AG08396 (cell line): ENCODE data around the gene CORO7.

Source experiments
- DNase-seq: peaks from one replicate; pipeline ENCODE4 v3.0.0; 2012; ENCODE audit warnings: low spot score, mixed read lengths

CORO7 gene

DNA sequence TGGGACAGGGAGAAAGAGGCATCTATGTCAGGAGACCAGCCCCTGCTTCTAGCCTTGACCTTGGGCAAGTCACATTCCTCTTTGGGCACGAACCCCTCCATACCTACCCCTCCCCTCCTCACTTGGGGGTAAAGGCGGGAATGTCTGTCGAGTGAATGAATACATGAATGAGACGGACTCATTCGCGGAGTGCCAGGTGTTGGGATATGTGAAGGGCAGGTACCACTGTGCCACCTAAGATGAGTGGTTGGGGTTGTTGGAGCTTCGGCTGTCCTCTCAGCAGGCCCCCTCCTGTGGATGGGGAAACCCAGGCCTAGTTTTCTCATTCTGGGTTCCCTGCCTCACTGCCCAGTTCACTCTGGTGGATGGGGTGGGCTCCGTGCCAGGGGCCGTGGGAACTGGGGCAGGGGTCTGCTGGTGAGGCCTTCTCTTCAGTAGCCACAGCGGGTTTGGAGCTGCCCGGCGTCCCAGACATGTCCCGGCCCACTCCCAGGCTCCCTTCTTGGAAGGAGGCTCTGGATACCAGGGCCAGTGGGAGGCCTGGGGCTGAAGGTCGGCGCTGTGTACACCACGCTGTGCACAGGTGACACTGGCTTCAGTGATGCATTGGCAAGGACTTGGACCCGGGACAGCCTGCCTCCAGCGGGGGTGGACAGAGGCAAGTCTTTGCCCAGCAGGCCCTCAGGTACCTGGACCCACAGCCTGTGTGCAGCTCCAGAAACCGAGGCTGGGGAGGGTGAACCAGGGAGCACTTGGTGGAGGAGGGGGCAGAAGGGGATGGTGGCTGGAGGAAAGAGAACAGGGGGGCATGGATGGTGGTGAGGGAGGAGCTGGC, 94.9 kb downstream of the CORO7 start:
- no peak for DNase-seq

DNA sequence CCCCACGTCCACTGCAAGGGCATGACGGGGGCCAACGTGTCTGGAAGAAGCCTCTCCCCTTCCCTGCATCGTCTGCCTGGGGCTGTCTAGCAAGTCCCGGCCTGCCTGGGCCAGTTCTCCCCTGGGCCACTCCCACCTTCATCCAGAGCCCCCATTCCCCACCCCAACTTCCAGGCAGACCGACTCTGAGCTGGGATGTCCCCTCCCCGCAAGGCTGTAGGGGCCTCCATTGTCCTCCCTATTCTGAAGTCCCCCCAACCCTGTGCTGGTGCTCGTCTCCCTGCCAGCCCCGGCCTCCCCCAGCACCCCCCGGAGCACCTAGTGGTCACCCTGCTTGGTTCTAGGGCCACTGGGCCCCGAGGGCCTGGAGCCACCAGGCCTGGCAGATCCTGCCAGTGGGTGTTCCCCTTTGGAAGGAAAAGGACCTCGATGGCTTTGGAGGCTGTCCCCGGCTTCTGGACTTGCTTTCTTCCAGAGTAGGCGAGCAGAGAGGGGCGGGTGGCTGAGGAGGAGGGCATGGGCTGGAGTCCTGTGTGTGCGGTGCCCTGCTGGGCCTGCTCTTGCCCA, 95.7 kb downstream of the CORO7 start:
- DNase-seq: no peak

DNA sequence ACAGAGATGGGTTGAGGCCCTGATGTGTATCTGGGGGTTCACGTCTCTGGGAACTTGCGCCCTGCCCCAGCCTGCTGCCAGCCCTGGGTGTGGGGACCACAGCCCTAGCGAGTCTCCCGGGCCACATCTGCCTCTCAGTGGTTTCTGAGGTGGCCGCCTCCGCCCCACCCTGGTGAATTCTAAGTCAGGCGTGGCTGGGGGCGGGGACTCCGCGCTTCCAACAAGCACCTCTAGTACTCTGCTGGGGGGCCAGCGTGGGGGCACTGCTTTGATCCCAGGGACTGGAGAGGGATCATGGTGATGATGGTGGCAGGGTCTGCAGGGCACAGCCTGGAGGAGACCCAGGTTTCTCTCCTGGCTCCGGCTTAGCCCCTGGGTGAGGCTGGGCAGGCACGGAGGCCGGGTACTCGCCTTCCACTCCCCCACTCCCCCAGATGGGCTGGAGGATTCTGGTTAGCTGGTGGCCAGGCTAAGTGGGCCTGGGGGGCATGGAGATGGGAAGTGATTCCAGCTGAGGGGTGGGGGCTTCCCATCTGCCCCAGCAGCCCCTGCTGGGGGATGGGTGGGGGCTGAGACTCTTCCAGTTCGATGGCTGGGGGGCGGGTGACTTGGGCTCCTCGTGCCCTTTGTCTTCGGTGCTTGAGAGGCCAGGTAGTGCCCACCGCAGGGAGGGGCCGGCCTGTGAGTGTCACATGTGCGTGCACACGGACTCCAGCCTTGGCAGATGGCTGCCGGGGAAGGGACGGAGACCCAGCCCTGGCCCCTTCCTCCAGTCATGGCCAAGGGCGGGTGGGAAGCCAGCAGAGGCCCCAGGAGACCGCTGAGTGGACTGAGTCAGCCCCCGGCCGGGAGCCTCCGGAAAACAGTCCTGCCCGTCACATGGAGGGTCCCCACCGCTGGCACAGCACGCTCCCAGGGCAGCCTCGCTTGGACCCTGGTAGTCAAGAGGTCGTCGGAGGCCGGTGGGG, 96.7 kb downstream of the CORO7 start:
- DNase-seq: no peak

DNA sequence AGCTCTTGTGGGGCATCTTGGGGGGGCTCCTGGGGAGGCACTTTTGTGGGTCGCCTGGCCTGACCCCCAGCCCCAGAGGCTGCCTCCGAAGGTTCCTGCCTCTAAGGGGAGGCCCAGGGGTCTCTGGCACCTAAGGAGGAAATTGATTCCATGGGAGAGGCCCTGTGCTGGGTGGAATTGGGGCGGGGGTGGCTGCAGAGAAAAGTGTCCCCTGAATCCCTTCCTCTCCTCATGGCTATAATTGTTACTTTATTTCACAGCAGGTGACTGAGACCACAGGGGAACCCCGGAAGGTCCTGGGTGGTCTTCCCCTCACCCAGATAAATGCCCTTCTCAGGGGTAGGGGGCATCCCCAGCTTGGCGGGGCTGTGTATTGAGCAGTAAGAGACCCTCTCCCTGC, 97.4 kb downstream of the CORO7 start:
- DNase-seq: no peak

DNA sequence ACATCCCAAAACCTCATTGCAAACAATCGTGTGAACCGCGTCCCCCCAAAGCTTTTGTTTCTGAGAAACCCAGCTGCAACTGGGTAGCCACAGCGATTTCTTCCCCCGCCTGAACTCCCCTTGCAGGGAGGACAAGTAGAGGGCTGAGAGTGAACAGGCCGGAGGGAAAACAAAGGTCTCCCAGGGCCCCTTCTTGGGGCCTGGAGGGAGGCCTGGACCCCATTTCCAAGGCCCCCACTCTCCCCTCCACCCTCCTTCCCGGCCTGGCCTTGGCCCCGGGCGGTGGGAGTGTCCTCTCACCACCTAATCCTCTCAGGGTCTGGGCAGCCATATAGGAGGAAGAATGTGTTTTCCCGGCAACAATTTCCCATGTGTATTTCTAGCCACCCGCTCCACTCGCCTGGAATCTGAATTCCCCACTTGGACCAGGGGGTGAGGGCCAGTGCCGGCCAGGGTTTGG, 97.9 kb downstream of the CORO7 start:
- DNase-seq: no peak

DNA sequence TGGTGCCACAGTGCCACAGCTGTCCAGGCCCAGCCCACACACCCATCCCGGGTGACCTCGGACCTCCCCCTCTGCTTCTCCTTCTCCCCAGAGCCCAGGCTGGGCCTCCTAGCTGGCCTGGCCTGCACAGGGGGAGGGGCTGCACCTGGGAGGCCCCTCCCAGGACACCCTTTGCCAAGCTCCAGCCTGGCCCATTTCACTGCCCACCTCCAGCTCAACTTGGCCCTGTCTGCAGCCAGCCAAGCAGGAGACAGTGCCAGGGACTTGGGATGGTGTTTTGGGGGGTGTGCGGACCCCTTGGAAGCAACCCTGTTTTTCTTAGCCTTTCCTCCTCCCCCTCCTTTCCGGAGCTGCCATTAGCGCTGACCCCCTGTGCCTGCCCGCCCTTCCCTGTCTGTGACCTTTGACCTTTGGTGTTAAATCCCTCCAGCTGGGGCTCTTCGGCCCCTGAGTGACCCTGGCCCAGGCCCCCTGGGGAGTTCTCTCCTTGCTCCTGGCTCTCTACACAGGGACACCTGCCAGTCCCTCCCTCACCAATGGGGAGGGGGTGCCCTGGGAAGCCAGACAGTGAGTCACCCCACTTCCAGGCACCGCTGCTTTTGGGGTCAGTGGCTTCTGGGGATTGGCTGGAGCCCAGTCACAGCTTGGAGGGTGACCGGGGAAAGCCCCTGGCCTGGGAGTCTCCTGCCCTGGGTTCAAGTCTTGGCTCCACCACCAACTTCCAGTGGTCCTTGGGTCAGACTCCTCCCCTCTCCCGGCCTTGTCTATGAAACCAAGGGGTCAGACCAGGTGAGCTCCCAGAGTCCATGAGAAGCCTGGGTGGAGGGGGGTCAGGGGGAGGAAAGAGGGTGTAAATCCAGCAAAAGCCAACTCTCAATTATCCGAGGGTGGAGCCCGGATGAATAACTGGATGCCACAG, 98.6 kb downstream of the CORO7 start:
- no peak for DNase-seq

DNA sequence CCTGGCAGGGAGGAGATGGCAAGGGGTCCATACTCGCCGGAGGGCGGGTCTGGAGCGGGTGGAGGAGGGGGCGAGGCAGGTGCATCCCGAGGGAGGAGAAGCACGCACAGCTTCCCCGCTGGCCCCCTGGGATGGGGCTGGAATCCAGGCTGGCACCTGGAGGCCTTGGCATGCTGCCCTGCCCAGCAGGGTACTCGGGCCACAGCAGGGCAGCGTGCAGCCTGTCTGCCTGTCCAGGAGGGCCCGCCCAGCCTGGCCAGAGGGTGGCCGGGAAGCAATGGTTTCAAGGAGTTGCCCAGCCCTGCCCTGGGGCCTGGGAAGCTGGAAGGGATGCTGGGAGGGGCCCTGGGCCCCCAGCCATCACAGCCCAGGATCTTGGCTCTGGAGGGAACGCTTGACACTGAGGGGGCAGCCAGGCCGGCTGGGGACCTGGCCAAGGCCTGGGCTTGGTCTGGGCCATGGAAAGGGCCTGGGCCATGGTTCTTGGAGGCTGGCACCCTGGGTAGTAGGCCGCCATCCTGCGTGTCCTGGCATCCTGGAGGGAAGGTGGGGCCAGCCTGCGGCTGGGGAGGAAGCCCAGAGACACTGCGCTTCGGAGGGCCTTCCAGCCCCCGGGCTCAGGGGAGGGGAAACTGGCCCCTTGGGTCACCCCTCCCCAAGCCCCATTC, 99.4 kb downstream of the CORO7 start:
- peak; percentile 71 for DNase-seq

DNA sequence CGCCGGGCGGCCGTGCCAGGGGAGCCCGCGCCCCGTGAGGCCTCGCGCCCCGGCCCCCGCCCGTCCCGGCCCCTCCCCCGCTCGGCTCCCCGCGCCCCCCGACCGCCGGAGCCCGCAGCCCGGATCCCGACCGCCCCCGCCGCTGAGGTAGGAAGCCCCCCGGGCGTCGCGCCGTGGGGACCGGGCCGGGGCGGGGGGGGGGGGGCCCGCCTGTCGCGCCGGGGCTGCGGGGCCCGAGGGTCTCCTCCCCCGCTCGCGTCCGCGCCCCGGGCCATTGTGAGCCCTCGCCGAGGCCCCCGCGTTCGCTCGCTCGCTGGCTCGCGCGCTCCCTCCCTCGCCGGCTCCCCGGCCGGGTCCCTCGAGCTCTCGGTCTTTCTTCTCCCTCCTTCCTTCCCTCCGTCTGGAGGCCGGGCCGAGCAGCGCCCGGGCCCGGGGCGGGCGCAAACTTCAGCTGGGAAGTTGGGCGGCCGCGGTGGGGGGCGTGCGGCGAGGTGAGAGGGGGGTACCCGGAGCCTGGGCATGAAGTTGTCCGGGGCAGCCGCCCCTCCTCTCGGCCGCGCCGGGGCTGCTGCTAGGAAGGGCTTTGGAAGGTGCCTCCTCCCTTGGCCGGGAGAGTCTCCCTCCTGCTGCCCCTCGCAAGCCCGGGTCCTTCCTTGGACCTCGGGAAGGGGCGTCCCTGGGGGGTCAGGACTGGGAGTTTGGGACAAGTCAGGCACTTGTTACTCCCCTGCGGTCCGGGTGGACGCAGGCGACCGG, 100.1 kb downstream of the CORO7 start:
- no peak for DNase-seq

DNA sequence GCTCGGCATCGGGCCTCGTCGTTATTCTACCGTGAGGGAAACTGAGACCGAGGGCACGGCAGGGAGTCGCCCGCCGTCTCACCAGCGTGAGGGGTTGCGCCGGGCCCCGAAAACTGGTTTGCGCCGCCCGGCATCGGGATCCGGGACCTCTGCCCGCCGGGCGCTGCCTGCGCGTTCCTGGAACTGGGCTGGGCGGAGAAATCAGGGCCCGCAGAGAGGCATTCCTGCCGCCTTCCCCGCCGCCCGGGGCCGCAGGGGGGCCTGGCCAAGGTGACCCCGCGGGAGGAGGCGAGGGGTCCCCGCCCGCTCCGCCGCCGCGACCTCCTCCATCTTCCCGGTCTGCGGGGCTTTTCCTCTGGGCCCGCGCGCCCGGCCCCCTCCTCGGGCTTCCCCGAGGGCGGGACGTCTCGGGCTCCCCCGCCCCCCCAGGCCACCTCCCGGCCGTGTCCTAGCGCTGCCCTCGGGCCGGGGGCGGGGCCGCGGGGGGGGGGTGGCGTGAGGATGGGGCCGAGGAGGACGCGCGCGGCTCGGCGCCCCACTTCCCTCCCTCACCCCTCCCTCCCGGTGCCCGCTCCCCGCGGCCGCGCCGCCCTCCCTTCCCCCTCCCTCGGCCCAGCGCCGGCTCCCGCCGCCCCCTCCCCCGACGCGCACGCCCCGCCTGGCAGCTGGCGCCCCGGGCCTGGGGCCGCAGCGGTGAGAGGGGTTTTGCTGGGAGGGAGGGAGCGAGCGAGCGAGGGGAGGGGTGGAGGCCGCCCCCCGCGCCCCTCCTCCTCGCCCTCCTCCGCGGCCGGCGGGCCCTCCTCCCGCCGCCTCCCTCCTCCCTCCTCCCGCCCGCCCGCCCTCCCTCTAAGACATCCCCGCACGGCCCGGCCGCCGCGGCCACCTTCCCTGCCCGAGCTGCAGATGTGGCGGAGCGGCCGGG, 100.9 kb downstream of the CORO7 start, which contains the start of gene GLIS2:
TSS of gene GLIS2 (plus strand) at position 882 of the 922 bp plus-strand sequence. CDS start 16,214 bp downstream, outside the sequence.
- peak; percentile 94 for DNase-seq

DNA sequence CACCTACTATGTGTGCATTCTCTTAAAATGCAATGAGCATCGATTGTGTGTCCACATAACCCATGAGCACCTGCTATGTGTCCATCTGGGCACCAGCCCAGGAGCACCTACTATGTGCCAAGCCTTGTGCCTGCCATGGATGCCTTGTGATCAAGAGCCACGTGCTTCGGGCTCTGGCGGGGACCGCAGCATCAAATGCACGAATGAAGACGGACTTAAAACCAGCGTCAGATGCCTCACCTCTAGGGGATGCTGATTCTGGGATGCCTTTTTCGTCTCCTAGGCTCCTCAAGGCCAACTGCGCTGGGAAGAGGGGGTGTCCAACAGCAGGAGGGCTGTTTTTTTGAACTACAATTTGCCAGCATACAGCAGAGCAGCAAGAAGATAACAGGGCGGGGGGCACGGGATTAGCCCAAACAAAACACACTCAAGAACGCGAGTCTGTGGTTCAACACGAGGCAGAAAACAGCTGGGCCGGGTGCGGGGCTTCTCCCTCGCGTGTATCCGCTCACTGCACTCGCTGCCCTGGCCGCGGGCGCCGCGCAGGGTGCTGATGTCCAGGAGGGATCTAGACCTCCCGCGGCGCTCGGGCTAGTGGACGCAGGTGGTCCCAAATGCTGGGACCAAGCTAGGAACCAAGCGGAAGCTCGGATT, 101.7 kb downstream of the CORO7 start:
- no peak for DNase-seq

DNA sequence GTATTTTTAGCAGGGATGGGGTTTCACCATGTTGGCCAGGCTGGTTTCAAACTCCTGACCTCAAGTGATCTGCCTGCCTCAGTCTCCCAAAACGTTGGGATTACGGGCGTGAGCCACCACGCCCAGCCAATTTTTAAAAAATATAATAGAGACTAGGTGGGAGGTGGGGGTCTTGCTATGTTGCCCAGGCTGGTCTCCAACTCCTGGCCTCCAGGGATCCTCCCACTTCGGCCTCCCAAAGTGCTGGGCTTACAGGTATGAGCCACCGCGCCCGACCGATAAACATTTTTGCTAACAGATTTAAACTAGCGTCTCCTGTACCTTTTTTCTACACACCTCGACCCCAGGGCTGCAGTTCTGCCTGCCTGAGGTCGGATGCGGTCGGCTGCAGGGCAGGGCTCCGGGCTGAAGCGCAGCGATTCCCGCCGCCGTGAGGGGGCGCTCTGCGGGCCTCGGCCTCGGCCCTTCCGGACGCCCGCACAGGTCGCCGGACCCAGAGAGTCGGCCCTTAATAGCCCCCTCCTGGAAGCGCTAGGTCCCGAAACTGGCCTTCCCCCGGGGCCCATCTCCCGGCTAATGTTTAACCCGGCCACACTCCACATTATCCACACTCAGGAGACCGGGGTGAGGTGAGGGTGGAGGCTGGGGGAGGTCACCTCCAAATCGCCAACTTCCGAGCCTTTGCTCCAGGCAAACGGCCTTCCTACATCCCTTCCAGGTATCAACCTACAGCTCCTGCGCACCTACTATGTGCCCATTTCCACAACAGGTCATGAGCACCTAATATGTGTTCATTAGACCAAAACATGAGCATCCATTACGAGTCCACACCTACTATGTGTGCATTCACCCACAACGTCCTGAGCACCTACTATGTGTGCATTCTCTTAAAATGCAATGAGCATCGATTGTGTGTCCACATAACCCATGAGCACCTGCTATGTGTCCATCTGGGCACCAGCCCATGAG, 102.5 kb downstream of the CORO7 start:
- DNase-seq: no peak

DNA sequence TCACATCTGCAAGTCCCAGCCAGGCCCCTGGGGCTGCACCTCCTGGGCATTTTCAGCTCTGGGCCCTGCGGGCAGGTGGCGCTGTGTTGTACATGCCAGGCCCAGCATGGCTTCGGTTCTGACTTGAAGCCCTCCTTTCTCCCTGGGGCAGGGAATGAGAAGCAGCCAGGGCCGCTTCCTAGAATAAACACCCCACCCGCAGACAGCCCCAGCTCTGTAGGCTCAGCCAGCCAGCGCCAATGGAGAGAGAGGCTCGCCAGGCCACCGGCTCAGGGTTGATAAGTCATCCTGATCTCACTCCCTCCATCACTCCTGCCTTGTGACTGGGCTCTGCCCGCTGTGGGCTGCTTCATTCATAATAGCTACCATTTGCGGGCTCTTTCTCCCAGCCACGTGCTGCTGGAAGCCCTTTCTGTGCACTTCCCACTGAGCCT, 106.5 kb downstream of the CORO7 start:
- peak; percentile 91 for DNase-seq

DNA sequence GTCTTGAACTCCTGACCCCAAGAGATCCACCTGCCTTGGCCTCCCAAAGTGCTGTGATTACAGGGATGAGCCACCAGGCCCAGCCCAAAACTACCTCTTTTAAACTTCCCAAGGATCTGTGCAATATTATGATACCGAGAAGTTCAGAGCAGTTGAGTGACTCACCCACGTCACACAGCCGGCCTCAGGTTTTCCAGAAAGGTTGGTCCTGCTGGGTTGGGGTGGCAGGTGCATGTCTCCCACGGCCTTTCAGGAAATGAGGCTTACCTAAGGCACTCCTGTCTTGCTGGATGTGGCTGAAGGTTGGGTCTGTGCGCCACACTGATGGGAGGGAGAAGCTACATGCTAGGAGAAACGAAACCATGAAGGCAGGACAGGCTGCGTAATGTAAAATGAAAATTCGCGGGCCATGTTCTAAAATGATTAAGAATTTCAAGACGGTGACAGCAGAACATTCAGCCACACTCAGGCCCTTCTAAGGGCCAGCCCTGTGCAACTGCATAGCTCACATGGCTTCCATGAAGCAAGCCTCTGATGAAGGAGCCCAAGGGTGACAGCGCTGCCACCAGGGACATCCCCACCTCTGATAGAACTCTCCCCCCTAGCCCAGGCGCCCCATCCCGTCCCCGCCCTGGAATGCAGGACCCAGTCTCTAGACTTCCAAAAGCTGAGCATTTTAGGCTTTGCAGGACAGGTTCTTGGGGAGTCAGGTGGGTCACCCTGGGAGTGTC, 107.1 kb downstream of the CORO7 start:
- DNase-seq: no peak

DNA sequence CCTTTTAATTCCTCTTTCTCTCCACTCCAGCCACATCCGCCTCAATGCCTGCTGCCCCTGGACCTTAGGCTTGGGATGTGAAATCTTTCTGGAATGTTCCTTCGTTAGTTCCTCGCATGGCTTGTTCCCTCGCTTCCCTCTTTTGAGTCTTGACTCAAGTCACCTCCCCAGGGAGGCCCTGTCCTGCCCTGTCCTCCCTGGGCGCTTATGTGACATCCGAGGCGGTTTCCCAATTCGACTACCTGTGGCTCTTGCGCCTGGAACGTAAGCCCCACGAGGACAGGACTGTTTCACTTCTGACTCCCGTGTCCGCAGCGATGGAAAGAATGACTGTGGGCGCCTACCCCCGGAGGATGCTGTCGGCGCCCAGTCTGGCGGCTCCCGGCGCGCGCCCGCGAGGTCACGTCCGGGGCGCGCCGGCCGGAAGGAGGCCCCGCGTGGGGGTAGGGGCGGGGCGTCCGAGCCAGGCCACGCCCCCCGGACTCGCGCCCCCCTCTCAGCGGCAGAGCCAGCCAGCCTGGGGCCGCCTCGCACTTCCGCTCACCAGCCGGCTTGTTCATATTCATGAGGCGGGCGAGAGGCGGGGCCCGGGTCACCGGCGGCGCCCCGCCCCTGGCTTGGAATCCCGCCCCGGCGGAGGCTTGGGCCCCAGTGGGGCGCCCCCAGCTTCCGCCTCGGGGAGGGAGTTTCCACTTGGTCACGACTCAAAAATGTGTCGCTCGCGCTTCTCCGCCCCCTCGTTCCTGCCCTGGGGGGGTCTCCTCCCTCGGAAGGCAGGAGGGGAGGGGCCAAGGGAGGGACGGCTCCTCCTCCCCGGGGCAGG, 109.0 kb downstream of the CORO7 start:
- DNase-seq: peak; percentile 93

DNA sequence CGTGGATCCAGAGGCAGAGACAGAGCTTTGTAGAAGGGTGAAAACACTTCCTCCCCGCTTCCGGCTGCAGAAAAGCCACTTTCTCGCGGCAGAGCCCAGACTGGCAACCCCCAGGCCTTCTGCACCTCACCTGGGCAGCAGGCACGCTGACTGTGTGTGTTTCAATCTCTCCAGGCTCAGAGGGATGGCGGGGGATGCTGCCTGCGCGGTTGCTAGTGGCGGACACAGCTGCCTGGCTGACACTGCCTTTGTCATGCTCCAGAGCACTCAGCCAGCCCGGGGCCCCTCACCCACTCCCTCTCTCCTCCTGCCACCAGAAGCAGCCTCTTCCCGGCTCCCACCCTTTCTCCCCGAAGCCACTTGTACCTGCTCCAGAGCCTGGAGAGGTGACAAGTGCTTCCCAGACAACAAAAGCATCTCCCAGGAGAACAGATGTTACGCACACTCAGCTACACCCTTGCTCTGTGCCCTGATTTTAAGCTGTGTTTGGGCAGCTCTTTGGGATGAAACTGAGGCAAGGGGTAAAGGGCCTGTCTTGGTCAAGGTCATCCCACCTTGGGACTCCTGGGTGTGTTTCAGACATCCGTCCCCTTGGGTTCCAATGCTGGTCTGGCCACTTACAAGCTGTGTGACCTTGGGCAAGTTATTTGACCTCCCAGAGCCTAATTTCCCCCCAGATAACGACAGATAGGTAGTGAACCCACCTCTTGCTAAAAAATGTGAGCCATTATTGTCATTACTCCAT, 109.8 kb downstream of the CORO7 start:
- DNase-seq: no peak
